ENCODE results near the gene ITIH5.

The ITIH5 gene

GRCh38 chr10:7525314-7526016 lies 141.3 kb downstream of the ITIH5 start:
- Histone ChIP-seq H3K4me1 (no peaks in the 10 kb centered on the region), H3K36me3 (no peaks in the 10 kb centered on the region), H3K27me3 (peaks cover 16% of the 10 kb centered on the region; the same call in 1 of the 2 replicates), H3K9me3 (no peaks in the 10 kb centered on the region), H3K4me3 (ENCODE audit: low read depth, low read length) (peak overlapping the region; percentile 44)
- peak; percentile 79 for TF ChIP-seq CTCF (IDR thresholded peaks at IDR 0.05; ENCODE audit: low read depth, low read length)
- DNase-seq = peak; percentile 64

- no peak for DNase-seq
- Histone ChIP-seq H3K4me1 (no peaks in the 10 kb centered on the region), H3K4me3 (ENCODE audit: low read depth, low read length) (no peak overlapping the region), H3K27me3 (peaks cover 12% of the 10 kb centered on the region; the same call in 1 of the 2 replicates), H3K36me3 (no peaks in the 10 kb centered on the region), H3K9me3 (no peaks in the 10 kb centered on the region)
- no peak for TF ChIP-seq CTCF (IDR thresholded peaks at IDR 0.05; ENCODE audit: low read depth, low read length)
Measured at GRCh38 chr10:7523656-7524055, 143.1 kb downstream of the ITIH5 start.

GRCh38 chr10:7520507-7521485 lies 146.0 kb downstream of the ITIH5 start:
- H3K4me3 ChIP-seq (ENCODE audit: low read depth, low read length) = no peak overlapping the region
- no peaks in the 10 kb centered on the region for H3K4me1 ChIP-seq
- no peak for DNase-seq
- TF ChIP-seq CTCF (IDR thresholded peaks at IDR 0.05; ENCODE audit: low read depth, low read length) = no peak
- H3K27me3 ChIP-seq = peaks cover 6% of the 10 kb centered on the region; the same call in 1 of the 2 replicates
- H3K9me3 ChIP-seq = no peaks in the 10 kb centered on the region
- H3K36me3 ChIP-seq = no peaks in the 10 kb centered on the region

GRCh38 chr10:7519351-7519750 lies 147.4 kb downstream of the ITIH5 start:
- Histone ChIP-seq H3K36me3 (no peaks in the 10 kb centered on the region), H3K27me3 (peaks cover 9% of the 10 kb centered on the region; the same call in 1 of the 2 replicates), H3K4me3 (ENCODE audit: low read depth, low read length) (no peak overlapping the region), H3K4me1 (no peaks in the 10 kb centered on the region), H3K9me3 (no peaks in the 10 kb centered on the region)
- TF ChIP-seq CTCF (IDR thresholded peaks at IDR 0.05; ENCODE audit: low read depth, low read length) = no peak
- no peak for DNase-seq

- no peak for TF ChIP-seq CTCF (IDR thresholded peaks at IDR 0.05; ENCODE audit: low read depth, low read length)
- DNase-seq = no peak
- Histone ChIP-seq H3K4me1 (no peaks in the 10 kb centered on the region), H3K27me3 (peaks cover 14% of the 10 kb centered on the region; the same call in 1 of the 2 replicates), H3K9me3 (no peaks in the 10 kb centered on the region), H3K4me3 (ENCODE audit: low read depth, low read length) (no peak overlapping the region), H3K36me3 (no peaks in the 10 kb centered on the region)
Measured at GRCh38 chr10:7518693-7519092, 148.1 kb downstream of the ITIH5 start.
